ENCODE measurements around the gene PLD5.
"Not testable (repeated sequence)": the region's sequence is repeated elsewhere in the genome, so short reads cannot be mapped to it uniquely, and the experiment has no call there.

PLD5 gene

GRCh38 chr1:242058181-242058580 lies 466.3 kb downstream of the PLD5 start:
- H2BK120ac ChIP-seq (ENCODE audit: low read depth, low read length); H3K36me3 ChIP-seq (ENCODE audit: control insufficient read depth in 1 of 2, insufficient read depth in 2 of 2, low read depth in 1 of 2, low read length in 2 of 2); H3K9me3 ChIP-seq (ENCODE audit: control insufficient read depth, low read length); H2BK15ac ChIP-seq (ENCODE audit: low read depth, poor library complexity, severe bottlenecking); H3K18ac ChIP-seq (ENCODE audit: low read depth in 1 of 2, low read length in 2 of 2); H3K4me2 ChIP-seq (ENCODE audit: low read length, poor library complexity, severe bottlenecking); H3K4me1 ChIP-seq (ENCODE audit: control insufficient read depth, insufficient read depth, low read depth, low read length); H2AK5ac ChIP-seq (ENCODE audit: low read length, severe bottlenecking); H3K4me3 ChIP-seq (ENCODE audit: insufficient read depth in 1 of 2, low read depth in 1 of 2, low read length in 2 of 2); H2AFZ ChIP-seq (ENCODE audit: low read depth, low read length); H3K79me1 ChIP-seq (replicated peaks; ENCODE audit: low read length, poor library complexity, severe bottlenecking); H3K14ac ChIP-seq (ENCODE audit: low read length in 2 of 2); H2BK12ac ChIP-seq (ENCODE audit: low read length in 2 of 2); H3K9ac ChIP-seq (ENCODE audit: low read length); H2BK5ac ChIP-seq (ENCODE audit: low read depth, low read length, poor library complexity, severe bottlenecking); H4K91ac ChIP-seq (ENCODE audit: low read length); H4K8ac ChIP-seq (ENCODE audit: low read length); DNase-seq; H3K23ac ChIP-seq (ENCODE audit: low read length in 2 of 2); H3K27me3 ChIP-seq (ENCODE audit: control insufficient read depth in 1 of 2, insufficient read depth in 1 of 2, low read length in 2 of 2); H3K4ac ChIP-seq (ENCODE audit: low read depth in 1 of 2, low read length in 2 of 2); H3K27ac ChIP-seq (ENCODE audit: low read length, poor library complexity, severe bottlenecking): not testable (repeated sequence)
- 89% methylated on average over 2 of the region's 3 CpGs for WGBS

- H3K36me3 ChIP-seq (ENCODE audit: control insufficient read depth in 1 of 2, insufficient read depth in 2 of 2, low read depth in 1 of 2, low read length in 2 of 2): no peaks in the 10 kb centered on the region
- peaks cover 8% of the 10 kb centered on the region for H3K4me1 ChIP-seq (ENCODE audit: control insufficient read depth, insufficient read depth, low read depth, low read length)
- H2BK12ac ChIP-seq (ENCODE audit: low read length in 2 of 2): no peak overlapping the region
- no peak overlapping the region for H3K4me2 ChIP-seq (ENCODE audit: low read length, poor library complexity, severe bottlenecking)
- no peak for DNase-seq
- H4K91ac ChIP-seq (ENCODE audit: low read length): no peak overlapping the region
- H3K27me3 ChIP-seq (ENCODE audit: control insufficient read depth in 1 of 2, insufficient read depth in 1 of 2, low read length in 2 of 2): no peaks in the 10 kb centered on the region
- H3K18ac ChIP-seq (ENCODE audit: low read depth in 1 of 2, low read length in 2 of 2): no peak overlapping the region
- no peak overlapping the region for H3K23ac ChIP-seq (ENCODE audit: low read length in 2 of 2)
- no peak overlapping the region for H2BK120ac ChIP-seq (ENCODE audit: low read depth, low read length)
- H2BK5ac ChIP-seq (ENCODE audit: low read depth, low read length, poor library complexity, severe bottlenecking): no peak overlapping the region
- no peaks in the 10 kb centered on the region for H3K9me3 ChIP-seq (ENCODE audit: control insufficient read depth, low read length)
- WGBS: 80% methylated on average over 2 of the region's 3 CpGs
- H3K9ac ChIP-seq (ENCODE audit: low read length): no peak overlapping the region
- no peak overlapping the region for H3K4me3 ChIP-seq (ENCODE audit: insufficient read depth in 1 of 2, low read depth in 1 of 2, low read length in 2 of 2)
- H2AFZ ChIP-seq (ENCODE audit: low read depth, low read length): no peak overlapping the region
- H3K79me1 ChIP-seq (replicated peaks; ENCODE audit: low read length, poor library complexity, severe bottlenecking): no peaks in the 10 kb centered on the region
- no peak overlapping the region for H4K8ac ChIP-seq (ENCODE audit: low read length)
- no peak overlapping the region for H3K4ac ChIP-seq (ENCODE audit: low read depth in 1 of 2, low read length in 2 of 2)
- no peak overlapping the region for H2BK15ac ChIP-seq (ENCODE audit: low read depth, poor library complexity, severe bottlenecking)
- no peak overlapping the region for H2AK5ac ChIP-seq (ENCODE audit: low read length, severe bottlenecking)
- H3K27ac ChIP-seq (ENCODE audit: low read length, poor library complexity, severe bottlenecking): no peak overlapping the region
- H3K14ac ChIP-seq (ENCODE audit: low read length in 2 of 2): no peak overlapping the region
Measured at GRCh38 chr1:242057745-242058115, 466.8 kb downstream of the PLD5 start.

- no peak overlapping the region for H3K27ac ChIP-seq (ENCODE audit: low read length, poor library complexity, severe bottlenecking)
- H2AFZ ChIP-seq (ENCODE audit: low read depth, low read length): no peak overlapping the region
- no peak overlapping the region for H2BK120ac ChIP-seq (ENCODE audit: low read depth, low read length)
- no peak overlapping the region for H4K8ac ChIP-seq (ENCODE audit: low read length)
- no peak overlapping the region for H2BK12ac ChIP-seq (ENCODE audit: low read length in 2 of 2)
- no peaks in the 10 kb centered on the region for H3K36me3 ChIP-seq (ENCODE audit: control insufficient read depth in 1 of 2, insufficient read depth in 2 of 2, low read depth in 1 of 2, low read length in 2 of 2)
- no peak overlapping the region for H3K23ac ChIP-seq (ENCODE audit: low read length in 2 of 2)
- DNase-seq: no peak
- no peak overlapping the region for H4K91ac ChIP-seq (ENCODE audit: low read length)
- no peak overlapping the region for H3K4me2 ChIP-seq (ENCODE audit: low read length, poor library complexity, severe bottlenecking)
- H3K4me3 ChIP-seq (ENCODE audit: insufficient read depth in 1 of 2, low read depth in 1 of 2, low read length in 2 of 2): no peak overlapping the region
- H3K27me3 ChIP-seq (ENCODE audit: control insufficient read depth in 1 of 2, insufficient read depth in 1 of 2, low read length in 2 of 2): no peaks in the 10 kb centered on the region
- H3K9ac ChIP-seq (ENCODE audit: low read length): no peak overlapping the region
- no peak overlapping the region for H3K14ac ChIP-seq (ENCODE audit: low read length in 2 of 2)
- H2BK15ac ChIP-seq (ENCODE audit: low read depth, poor library complexity, severe bottlenecking): no peak overlapping the region
- H3K4me1 ChIP-seq (ENCODE audit: control insufficient read depth, insufficient read depth, low read depth, low read length): peaks cover 8% of the 10 kb centered on the region
- H3K4ac ChIP-seq (ENCODE audit: low read depth in 1 of 2, low read length in 2 of 2): no peak overlapping the region
- no peak overlapping the region for H3K18ac ChIP-seq (ENCODE audit: low read depth in 1 of 2, low read length in 2 of 2)
- H3K9me3 ChIP-seq (ENCODE audit: control insufficient read depth, low read length): no peaks in the 10 kb centered on the region
- no peak overlapping the region for H2AK5ac ChIP-seq (ENCODE audit: low read length, severe bottlenecking)
- no peaks in the 10 kb centered on the region for H3K79me1 ChIP-seq (replicated peaks; ENCODE audit: low read length, poor library complexity, severe bottlenecking)
- no peak overlapping the region for H2BK5ac ChIP-seq (ENCODE audit: low read depth, low read length, poor library complexity, severe bottlenecking)
- 94% methylated on average over 38 of the region's 49 CpGs for WGBS
Measured at GRCh38 chr1:242056988-242057744, 467.3 kb downstream of the PLD5 start.

- H3K4me1 ChIP-seq (ENCODE audit: control insufficient read depth, insufficient read depth, low read depth, low read length): peaks cover 8% of the 10 kb centered on the region
Measured at GRCh38 chr1:242055749-242056320, 468.7 kb downstream of the PLD5 start.

More at GRCh38 chr1:242055749-242056320, 468.7 kb downstream of the PLD5 start:
- Histone ChIP-seq H4K91ac (ENCODE audit: low read length) (no peak overlapping the region), H3K4ac (ENCODE audit: low read depth in 1 of 2, low read length in 2 of 2) (no peak overlapping the region), H3K23ac (ENCODE audit: low read length in 2 of 2) (no peak overlapping the region), H2BK120ac (ENCODE audit: low read depth, low read length) (no peak overlapping the region), H2BK5ac (ENCODE audit: low read depth, low read length, poor library complexity, severe bottlenecking) (no peak overlapping the region), H3K9me3 (ENCODE audit: control insufficient read depth, low read length) (no peaks in the 10 kb centered on the region), H2BK15ac (ENCODE audit: low read depth, poor library complexity, severe bottlenecking) (no peak overlapping the region), H3K79me1 (replicated peaks; ENCODE audit: low read length, poor library complexity, severe bottlenecking) (no peaks in the 10 kb centered on the region), H3K4me2 (ENCODE audit: low read length, poor library complexity, severe bottlenecking) (peak overlapping the region; percentile 43), H2BK12ac (ENCODE audit: low read length in 2 of 2) (no peak overlapping the region), H2AFZ (ENCODE audit: low read depth, low read length) (no peak overlapping the region), H3K14ac (ENCODE audit: low read length in 2 of 2) (no peak overlapping the region), H3K36me3 (ENCODE audit: control insufficient read depth in 1 of 2, insufficient read depth in 2 of 2, low read depth in 1 of 2, low read length in 2 of 2) (no peaks in the 10 kb centered on the region), H4K8ac (ENCODE audit: low read length) (no peak overlapping the region), H3K27me3 (ENCODE audit: control insufficient read depth in 1 of 2, insufficient read depth in 1 of 2, low read length in 2 of 2) (no peaks in the 10 kb centered on the region), H3K27ac (ENCODE audit: low read length, poor library complexity, severe bottlenecking) (no peak overlapping the region), H3K18ac (ENCODE audit: low read depth in 1 of 2, low read length in 2 of 2) (no peak overlapping the region), H2AK5ac (ENCODE audit: low read length, severe bottlenecking) (no peak overlapping the region), H3K9ac (ENCODE audit: low read length) (no peak overlapping the region), H3K4me3 (ENCODE audit: insufficient read depth in 1 of 2, low read depth in 1 of 2, low read length in 2 of 2) (no peak overlapping the region)
- 57% methylated on average over 7 of the region's 7 CpGs for WGBS
- no peak for DNase-seq

Data from mesenchymal stem cell (in vitro differentiated cells and primary cell).